Karpas-422 (cell line): ENCODE measurements around the gene KCNF1. TPM values are rescaled to one million over a fixed set of nuclear protein-coding genes. Genes with fewer than 3 reads are reported as not detected.
A peak's percentile ranks its signal among the peaks of the same experiment; 100 is the strongest.

ENCODE experiments used
- DNase-seq: peaks from one replicate; pipeline ENCODE4 v3.0.0-alpha.2; 2015
- H2AFZ ChIP-seq: fragments of 200-600 bp; sonication (generic); 2 replicates; pipeline ENCODE4 v1.6.1; 2014; ENCODE audit warnings: antibody characterized with exemption, low read length, mixed read lengths
- H3K27ac ChIP-seq: fragments of 200-600 bp; sonication (generic); 2 replicates; pipeline ENCODE4 v1.5.1; 2014; ENCODE audit warnings: mild to moderate bottlenecking, low read length, moderate library complexity
- H3K27me3 ChIP-seq: fragments of 200-600 bp; sonication (generic); 2 replicates; pipeline ENCODE4 v1.6.1; 2014; ENCODE audit warnings: low read length, mixed read lengths
- H3K36me3 ChIP-seq: fragments of 200-600 bp; sonication (generic); 2 replicates; pipeline ENCODE4 v1.6.1; 2014; ENCODE audit warnings: low read length, mixed read lengths; ENCODE audit not compliant: insufficient read depth
- H3K4me1 ChIP-seq: fragments of 200-600 bp; sonication (generic); 2 replicates; pipeline ENCODE4 v1.6.1; 2014; ENCODE audit warnings: mild to moderate bottlenecking, low read length, mixed read lengths
- H3K4me2 ChIP-seq: fragments of 200-600 bp; sonication (generic); 2 replicates; pipeline ENCODE4 v1.6.1; 2014; ENCODE audit warnings: low read length, low read depth, mild to moderate bottlenecking; ENCODE audit not compliant: poor library complexity, severe bottlenecking
- H3K4me3 ChIP-seq: fragments of 200-600 bp; sonication (generic); 2 replicates; pipeline ENCODE4 v1.5.1; 2014; ENCODE audit warnings: mild to moderate bottlenecking, antibody characterized with exemption, low read length, mixed read lengths
- H3K79me2 ChIP-seq: fragments of 200-600 bp; sonication (generic); 2 replicates; pipeline ENCODE4 v1.6.1; 2014; ENCODE audit warnings: mild to moderate bottlenecking, low read length, mixed read lengths
- H3K9ac ChIP-seq: fragments of 200-600 bp; sonication (generic); 2 replicates; pipeline ENCODE4 v1.6.0; 2014; ENCODE audit warnings: low read length
- H3K9me2 ChIP-seq: fragments of 200-600 bp; sonication (generic), shearing (Covaris generic); replicated peaks from 2 replicates; pipeline ENCODE4 v1.6.0; 2014; ENCODE audit warnings: mild to moderate bottlenecking, low read length, moderate library complexity; ENCODE audit not compliant: insufficient read depth
- H3K9me3 ChIP-seq: fragments of 300-700, 200-600 bp; sonication (generic); 2 replicates; pipeline ENCODE4 v1.6.1; 2014; ENCODE audit warnings: low read length, mixed read lengths
- H4K20me1 ChIP-seq: fragments of 200-600 bp; sonication (generic); 2 replicates; pipeline ENCODE4 v1.6.1; 2014; ENCODE audit warnings: mild to moderate bottlenecking, antibody characterized with exemption, low read length, low read depth; ENCODE audit not compliant: insufficient read depth
- total RNA-seq: library from RNA; depleted of rRNA; stranded (reverse); fragments of >200 nt; shearing (Covaris generic); gene quantifications from 2 replicates; pipeline ENCODE4 v1.2.3, GENCODE V29; 2014; ENCODE audit warnings: low replicate concordance

Gene KCNF1
- total RNA-seq, 1 experiment from 2014 or later: not detected

DNA sequence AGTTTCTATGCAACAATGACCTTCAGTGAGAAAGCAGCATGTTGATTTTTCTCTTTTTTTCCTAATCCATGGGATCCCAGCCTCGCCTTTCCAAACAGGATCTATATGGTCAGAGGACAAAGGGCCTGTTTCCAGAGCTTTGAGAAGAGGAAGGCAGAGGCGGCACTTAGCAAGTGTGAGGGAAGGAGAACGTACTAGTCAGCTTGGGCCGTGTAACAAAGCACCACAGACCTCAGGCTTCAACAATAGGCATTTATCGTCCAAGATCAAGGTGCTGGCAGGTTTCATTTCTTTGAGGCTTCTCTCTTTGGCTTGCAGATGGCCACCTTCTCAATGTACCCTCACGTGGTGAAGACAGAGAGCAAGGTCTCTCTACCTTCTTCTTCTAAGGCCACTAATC is 7.3 kb upstream of the KCNF1 start:
- no peaks in the 10 kb centered on the region for H3K9me3 ChIP-seq
- no peak overlapping the region for H3K9ac ChIP-seq
- DNase-seq: no peak
- no peak overlapping the region for H2AFZ ChIP-seq
- no peak overlapping the region for H3K4me2 ChIP-seq
- no peaks in the 10 kb centered on the region for H3K9me2 ChIP-seq
- no peak overlapping the region for H3K4me3 ChIP-seq
- H3K36me3 ChIP-seq: no peaks in the 10 kb centered on the region
- no peak overlapping the region for H3K27ac ChIP-seq
- H4K20me1 ChIP-seq: no peaks in the 10 kb centered on the region
- H3K79me2 ChIP-seq: no peaks in the 10 kb centered on the region
- no peaks in the 10 kb centered on the region for H3K27me3 ChIP-seq
- H3K4me1 ChIP-seq: peaks cover 1% of the 10 kb centered on the region; the same call in 1 of the 2 replicates

DNA sequence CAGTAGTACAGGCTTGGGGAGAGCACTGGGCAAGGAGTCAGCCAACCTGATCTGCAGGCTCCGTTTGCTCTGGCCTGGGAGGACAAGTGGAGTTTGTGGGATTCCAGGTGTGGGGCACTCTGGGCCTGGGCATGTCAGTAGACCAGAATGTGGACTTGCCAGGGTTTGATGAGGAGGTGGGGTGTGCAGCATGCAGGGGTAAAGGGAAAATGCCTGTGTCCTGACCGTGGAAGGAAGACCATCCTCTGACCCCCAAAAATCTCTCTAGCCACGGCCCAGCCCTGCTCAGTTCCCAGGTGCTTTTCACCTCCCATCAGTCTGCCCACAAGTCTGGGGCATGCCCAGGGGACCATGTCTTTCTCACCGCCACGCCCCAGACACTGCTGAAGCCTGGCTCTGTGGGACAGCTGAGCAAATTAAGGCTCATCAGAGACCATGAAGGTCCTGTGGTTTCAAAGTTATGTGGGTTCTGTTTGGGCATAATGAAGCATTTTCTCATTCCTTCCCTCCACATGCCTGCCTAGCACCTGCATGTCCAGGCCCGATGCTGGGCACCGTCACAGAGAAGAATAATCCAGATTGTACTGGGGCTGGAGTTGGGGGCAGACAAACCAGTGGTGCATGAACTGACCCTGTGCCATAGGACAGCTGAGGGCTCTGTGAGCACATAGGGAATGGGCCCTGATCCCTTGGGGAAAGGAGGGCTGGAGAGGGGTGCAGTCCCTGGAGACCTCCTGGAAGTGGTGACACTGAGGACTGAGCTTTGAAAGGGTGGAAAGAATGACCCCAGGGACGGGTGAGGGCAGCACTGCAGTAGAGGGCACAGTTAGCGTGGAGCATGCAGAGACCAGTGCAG is 6.5 kb upstream of the KCNF1 start:
- Histone ChIP-seq H4K20me1 (no peaks in the 10 kb centered on the region), H3K79me2 (no peaks in the 10 kb centered on the region), H2AFZ (no peak overlapping the region), H3K4me3 (no peak overlapping the region), H3K4me2 (no peak overlapping the region), H3K4me1 (peaks cover 3% of the 10 kb centered on the region; the same call in 1 of the 2 replicates), H3K27me3 (no peaks in the 10 kb centered on the region), H3K9me3 (no peaks in the 10 kb centered on the region), H3K9ac (no peak overlapping the region), H3K9me2 (no peaks in the 10 kb centered on the region), H3K27ac (no peak overlapping the region), H3K36me3 (no peaks in the 10 kb centered on the region)
- DNase-seq: no peak

DNA sequence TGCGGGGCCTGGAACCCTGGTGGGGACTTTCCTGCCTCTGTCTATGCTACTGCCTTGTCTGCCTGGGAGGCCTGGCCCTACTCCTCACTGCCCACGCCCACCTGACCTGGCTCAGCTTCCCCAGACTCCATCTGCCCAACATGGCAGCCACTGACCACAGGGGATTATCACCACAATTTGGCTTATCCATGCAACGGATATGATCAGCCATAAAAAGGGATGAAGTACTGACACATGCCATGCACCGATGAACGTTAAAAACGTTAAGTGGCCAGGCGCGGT is 5.9 kb upstream of the KCNF1 start:
- no peak for DNase-seq

DNA sequence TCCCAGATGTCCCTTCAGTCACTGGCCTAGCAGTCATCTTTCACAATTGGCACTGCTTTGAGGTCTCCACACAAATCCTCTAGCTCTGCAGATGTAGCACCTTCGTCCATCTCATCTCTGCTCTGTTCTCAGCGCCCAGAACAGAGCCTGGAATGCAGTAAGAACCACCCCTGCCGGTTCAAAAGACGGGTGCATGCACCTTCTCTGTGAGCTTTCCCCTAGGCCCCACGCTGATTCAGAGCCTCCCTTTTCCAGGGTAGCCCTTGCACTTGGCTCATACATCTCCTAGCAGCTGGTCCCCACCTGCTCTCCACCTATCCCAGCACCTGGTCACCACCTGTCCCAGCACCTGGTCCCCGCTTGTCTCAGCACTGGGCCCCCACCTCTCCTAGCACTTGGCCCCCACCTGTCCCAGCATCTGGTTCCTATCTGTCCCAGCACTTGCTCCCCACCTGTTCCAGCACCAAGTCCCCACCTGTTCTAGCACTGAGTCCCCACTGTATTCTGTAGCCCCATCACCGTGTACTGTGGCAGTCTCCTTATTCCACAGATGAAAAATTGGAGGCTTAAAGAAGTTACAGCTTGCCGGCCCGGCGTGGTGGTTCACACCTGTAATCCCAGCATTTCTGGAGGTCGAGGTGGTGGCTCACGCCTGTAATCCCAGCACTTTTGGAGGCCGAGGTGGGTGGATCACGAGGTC is 4.7 kb upstream of the KCNF1 start:
- H2AFZ ChIP-seq: no peak overlapping the region
- no peaks in the 10 kb centered on the region for H4K20me1 ChIP-seq
- H3K36me3 ChIP-seq: no peaks in the 10 kb centered on the region
- H3K4me2 ChIP-seq: no peak overlapping the region
- H3K4me1 ChIP-seq: peaks cover 3% of the 10 kb centered on the region; the same call in 1 of the 2 replicates
- no peak overlapping the region for H3K9ac ChIP-seq
- no peak overlapping the region for H3K27ac ChIP-seq
- no peaks in the 10 kb centered on the region for H3K9me3 ChIP-seq
- no peak overlapping the region for H3K4me3 ChIP-seq
- H3K27me3 ChIP-seq: no peaks in the 10 kb centered on the region
- H3K9me2 ChIP-seq: no peaks in the 10 kb centered on the region
- H3K79me2 ChIP-seq: no peaks in the 10 kb centered on the region
- no peak for DNase-seq

More for the DNA sequence above, 5.9 kb upstream of the KCNF1 start:
- Histone ChIP-seq H3K9ac (no peak overlapping the region), H3K9me2 (no peaks in the 10 kb centered on the region), H3K27ac (no peak overlapping the region), H3K36me3 (no peaks in the 10 kb centered on the region), H3K4me3 (no peak overlapping the region), H3K4me2 (no peak overlapping the region), H2AFZ (no peak overlapping the region), H3K4me1 (peaks cover 3% of the 10 kb centered on the region; the same call in 1 of the 2 replicates), H3K27me3 (no peaks in the 10 kb centered on the region), H3K79me2 (no peaks in the 10 kb centered on the region), H3K9me3 (no peaks in the 10 kb centered on the region), H4K20me1 (no peaks in the 10 kb centered on the region)

DNA sequence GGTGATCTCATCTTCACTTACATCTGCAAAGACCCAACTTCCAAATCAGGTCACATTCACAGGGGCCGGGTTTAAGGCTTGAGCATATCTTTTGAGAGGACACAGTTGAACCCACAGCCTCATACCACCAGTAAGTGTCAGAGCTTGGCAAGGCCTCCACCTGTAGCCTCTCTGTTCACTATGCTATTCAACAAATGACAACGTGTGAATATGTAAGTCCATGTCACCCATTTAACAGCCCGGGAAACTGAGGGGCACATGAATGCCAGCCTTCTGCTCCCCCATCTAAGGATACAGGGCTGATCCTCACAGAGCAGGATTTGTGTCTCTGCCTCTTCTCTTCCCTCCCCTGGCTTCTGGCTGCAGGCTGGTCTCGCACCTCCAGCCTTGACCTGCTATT is 3.5 kb upstream of the KCNF1 start:
- Histone ChIP-seq H3K9me3 (no peaks in the 10 kb centered on the region), H3K27me3 (no peaks in the 10 kb centered on the region), H3K9ac (no peak overlapping the region), H3K4me2 (no peak overlapping the region), H3K4me1 (peaks cover 3% of the 10 kb centered on the region; the same call in 1 of the 2 replicates), H3K27ac (no peak overlapping the region), H3K4me3 (no peak overlapping the region), H4K20me1 (no peaks in the 10 kb centered on the region), H2AFZ (no peak overlapping the region), H3K79me2 (no peaks in the 10 kb centered on the region), H3K9me2 (no peaks in the 10 kb centered on the region), H3K36me3 (no peaks in the 10 kb centered on the region)
- no peak for DNase-seq

DNA sequence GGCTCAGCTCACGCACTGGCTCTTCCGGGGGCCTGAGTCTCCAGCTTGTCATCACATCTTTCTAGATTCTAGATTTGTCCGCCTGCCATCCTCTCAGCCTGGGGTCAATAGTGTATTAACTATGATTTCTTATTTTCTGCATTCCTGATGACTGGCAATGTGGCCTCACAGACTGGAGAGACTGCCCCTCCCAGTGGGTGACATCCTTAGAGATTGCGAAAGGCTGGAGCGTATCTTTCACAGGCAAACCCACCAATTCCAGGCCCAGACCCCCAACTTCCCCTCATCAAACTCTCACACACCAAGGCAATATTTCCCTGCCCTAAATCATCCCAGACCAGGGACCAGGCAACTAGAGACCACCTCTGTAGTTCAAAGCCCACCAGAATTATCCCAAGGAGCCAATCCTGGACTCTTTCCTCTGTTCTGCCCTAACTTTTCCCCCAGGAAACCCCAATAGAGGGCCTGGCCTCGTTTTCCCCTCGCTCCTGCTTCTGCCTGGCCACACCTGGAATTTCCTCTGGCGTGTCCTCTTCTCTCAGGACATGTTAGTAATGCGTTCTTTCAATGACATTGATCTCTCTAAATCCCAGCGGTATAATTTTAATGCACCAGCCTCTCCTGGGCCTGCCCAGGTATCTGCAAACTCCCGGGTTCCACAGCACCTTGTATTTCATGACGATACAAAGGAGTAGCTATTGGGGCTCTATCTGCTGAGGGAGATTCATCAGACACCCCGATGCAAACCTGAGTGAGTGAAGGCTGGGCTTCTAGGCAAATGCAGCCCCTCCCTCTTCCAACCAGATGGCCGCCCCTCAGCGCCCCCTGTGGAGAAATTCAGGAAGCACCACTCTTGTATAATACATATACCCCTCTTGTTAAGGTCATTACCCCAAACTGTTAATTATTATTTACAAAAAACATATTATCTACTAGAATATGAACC is 2.4 kb upstream of the KCNF1 start:
- H3K4me1 ChIP-seq: peaks cover 3% of the 10 kb centered on the region; the same call in 1 of the 2 replicates
- peak; percentile 88 for DNase-seq

DNA sequence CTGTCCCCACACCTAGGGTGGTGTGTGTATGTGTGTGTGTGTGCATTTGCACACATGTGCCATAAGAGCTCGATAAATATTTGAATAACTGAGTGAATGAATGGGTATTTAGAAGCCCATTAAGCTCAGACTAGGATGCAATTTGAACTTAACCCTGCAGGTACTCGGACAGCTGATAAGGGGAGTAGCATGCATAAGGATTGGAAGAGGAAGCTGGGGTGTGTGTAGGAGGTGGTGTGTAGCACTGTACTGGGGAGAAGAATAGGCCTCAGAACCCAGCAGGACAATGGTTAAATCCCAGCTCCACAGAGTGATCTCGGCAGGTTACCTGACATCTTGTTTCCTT is 1.8 kb upstream of the KCNF1 start:
- Histone ChIP-seq H3K27ac (no peak overlapping the region), H2AFZ (no peak overlapping the region)

More for the DNA sequence above, 2.4 kb upstream of the KCNF1 start:
- Histone ChIP-seq H3K36me3 (no peaks in the 10 kb centered on the region), H3K9me2 (no peaks in the 10 kb centered on the region), H4K20me1 (no peaks in the 10 kb centered on the region), H3K27me3 (no peaks in the 10 kb centered on the region), H3K4me2 (no peak overlapping the region), H3K27ac (no peak overlapping the region), H2AFZ (no peak overlapping the region), H3K79me2 (no peaks in the 10 kb centered on the region), H3K9me3 (no peaks in the 10 kb centered on the region), H3K9ac (no peak overlapping the region), H3K4me3 (no peak overlapping the region)

DNA sequence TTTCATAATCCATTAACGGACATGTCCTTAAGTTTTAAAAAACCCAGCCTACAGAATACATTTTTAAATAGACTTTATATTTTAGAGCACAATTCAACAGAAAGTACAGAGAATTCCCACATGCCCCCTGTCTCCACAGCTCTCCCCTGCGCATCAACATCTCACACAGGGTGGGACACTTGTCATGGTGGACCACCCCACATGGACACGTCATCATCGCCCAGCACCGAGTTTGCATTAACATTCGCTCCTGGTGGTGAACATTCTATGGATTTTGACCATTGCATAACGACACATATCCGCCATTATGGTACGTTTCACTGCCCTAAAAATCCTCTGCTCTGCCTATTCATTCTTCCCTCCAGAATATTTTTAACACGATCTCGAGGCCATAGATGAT is 1.1 kb upstream of the KCNF1 start:
- Histone ChIP-seq H3K4me2 (no peak overlapping the region), H3K9me3 (no peaks in the 10 kb centered on the region), H3K9me2 (no peaks in the 10 kb centered on the region), H2AFZ (no peak overlapping the region), H3K36me3 (no peaks in the 10 kb centered on the region), H3K27ac (no peak overlapping the region), H3K4me3 (no peak overlapping the region), H4K20me1 (no peaks in the 10 kb centered on the region), H3K9ac (no peak overlapping the region), H3K4me1 (peaks cover 3% of the 10 kb centered on the region; the same call in 1 of the 2 replicates), H3K27me3 (no peaks in the 10 kb centered on the region), H3K79me2 (no peaks in the 10 kb centered on the region)
- no peak for DNase-seq

More for the DNA sequence above, 1.8 kb upstream of the KCNF1 start:
- Histone ChIP-seq H3K4me3 (no peak overlapping the region), H3K79me2 (no peaks in the 10 kb centered on the region), H3K27me3 (no peaks in the 10 kb centered on the region), H3K4me1 (peaks cover 3% of the 10 kb centered on the region; the same call in 1 of the 2 replicates), H4K20me1 (no peaks in the 10 kb centered on the region), H3K9ac (no peak overlapping the region), H3K36me3 (no peaks in the 10 kb centered on the region), H3K9me3 (no peaks in the 10 kb centered on the region), H3K9me2 (no peaks in the 10 kb centered on the region), H3K4me2 (no peak overlapping the region)
- DNase-seq: no peak
